ENCODE measurements around the gene SOHLH1. TPM values are rescaled to one million over a fixed set of nuclear protein-coding genes. Genes with fewer than 3 reads are reported as not detected.

SOHLH1 gene
- total RNA-seq, 4 donors from 2014 or later: not detected

- no peaks in the 10 kb centered on the region for H3K36me3 ChIP-seq
- H3K27me3 ChIP-seq: peaks cover 0 to 37% of the 10 kb centered on the region in 2 donors
- no peak for DNase-seq (ENCODE audit: low spot score in 2 of 2)
- H3K4me3 ChIP-seq: no peak overlapping the region
- TF ChIP-seq EP300 (IDR thresholded peaks at IDR 0.05): no peak
- no peak for TF ChIP-seq POLR2A (IDR thresholded peaks at IDR 0.05)
- no peak for TF ChIP-seq CTCF (IDR thresholded peaks at IDR 0.05)
- WGBS, 2 donors: 65 to 71% methylated on average over 15 to 19 of the region's 19 CpGs
- H3K27ac ChIP-seq: no peak overlapping the region
- H3K9me3 ChIP-seq: no peaks in the 10 kb centered on the region
- H3K4me1 ChIP-seq: peaks cover 0 to 20% (median 10%) of the 10 kb centered on the region in 4 donors
Observed at GRCh38 chr9:135698767-135699166, 514 bp downstream of the SOHLH1 start.

- Histone ChIP-seq H3K27ac (no peak overlapping the region), H3K4me3 (no peak overlapping the region), H3K36me3 (no peaks in the 10 kb centered on the region), H3K9me3 (no peaks in the 10 kb centered on the region), H3K4me1 (peaks cover 0 to 20% (median 10%) of the 10 kb centered on the region in 4 donors), H3K27me3 (peaks cover 0 to 32% of the 10 kb centered on the region in 2 donors)
- no peak for DNase-seq (ENCODE audit: low spot score in 2 of 2)
- 67 to 70% methylated on average over 17 to 20 of the region's 21 CpGs for WGBS, 2 donors
- TF ChIP-seq CTCF (IDR thresholded peaks at IDR 0.05) (no peak), EP300 (IDR thresholded peaks at IDR 0.05) (no peak), POLR2A (IDR thresholded peaks at IDR 0.05) (no peak)
Observed at GRCh38 chr9:135698236-135698635, 1.0 kb downstream of the SOHLH1 start.

GRCh38 chr9:135697226-135697625 is 2.1 kb downstream of the SOHLH1 start:
- no peak for TF ChIP-seq POLR2A (IDR thresholded peaks at IDR 0.05)
- no peak for TF ChIP-seq EP300 (IDR thresholded peaks at IDR 0.05)
- no peak for TF ChIP-seq CTCF (IDR thresholded peaks at IDR 0.05)
- no peak for DNase-seq (ENCODE audit: low spot score in 2 of 2)
- no peak overlapping the region for H3K4me3 ChIP-seq
- H3K36me3 ChIP-seq: no peaks in the 10 kb centered on the region
- no peak overlapping the region for H3K27ac ChIP-seq
- H3K27me3 ChIP-seq: peaks cover 0 to 22% of the 10 kb centered on the region in 2 donors
- H3K4me1 ChIP-seq: peaks cover 0 to 10% (median 8%) of the 10 kb centered on the region in 4 donors
- no peaks in the 10 kb centered on the region for H3K9me3 ChIP-seq
- WGBS, 2 donors: 79 to 81% methylated on average over 12 to 15 of the region's 15 CpGs

- H3K4me3 ChIP-seq: no peak overlapping the region
- H3K9me3 ChIP-seq: no peaks in the 10 kb centered on the region
- DNase-seq (ENCODE audit: low spot score in 2 of 2): no peak
- no peaks in the 10 kb centered on the region for H3K36me3 ChIP-seq
- no peak for TF ChIP-seq CTCF (IDR thresholded peaks at IDR 0.05)
- no peak for TF ChIP-seq POLR2A (IDR thresholded peaks at IDR 0.05)
- TF ChIP-seq EP300 (IDR thresholded peaks at IDR 0.05): no peak
- peaks cover 0 to 16% of the 10 kb centered on the region in 2 donors for H3K27me3 ChIP-seq
- H3K27ac ChIP-seq: no peak overlapping the region
- 80 to 81% methylated on average over 6 to 15 of the region's 16 CpGs for WGBS, 2 donors
- H3K4me1 ChIP-seq: peaks cover 0 to 2% (median under 1%) of the 10 kb centered on the region in 4 donors
Observed at GRCh38 chr9:135696446-135696845, 2.8 kb downstream of the SOHLH1 start.

GRCh38 chr9:135695642-135696041 is 3.6 kb downstream of the SOHLH1 start:
- H3K4me1 ChIP-seq: no peaks in the 10 kb centered on the region
- H3K27ac ChIP-seq: no peak overlapping the region
- no peaks in the 10 kb centered on the region for H3K36me3 ChIP-seq
- H3K9me3 ChIP-seq: no peaks in the 10 kb centered on the region
- 61 to 72% methylated on average over 4 to 8 of the region's 12 CpGs for WGBS, 2 donors
- H3K27me3 ChIP-seq: peaks cover 0 to 8% of the 10 kb centered on the region in 2 donors
- DNase-seq (ENCODE audit: low spot score in 2 of 2): no peak
- no peak for TF ChIP-seq POLR2A (IDR thresholded peaks at IDR 0.05)
- no peak for TF ChIP-seq CTCF (IDR thresholded peaks at IDR 0.05)
- no peak for TF ChIP-seq EP300 (IDR thresholded peaks at IDR 0.05)
- H3K4me3 ChIP-seq: no peak overlapping the region

Measured in tibial nerve (tissue), 4 donors.